Left renal cortex interstitium (tissue), 4 donors: ENCODE measurements around the gene PDGFC. TPM values are rescaled to one million over a fixed set of nuclear protein-coding genes. Genes with fewer than 3 reads are reported as not detected.

Source experiments
- DNase-seq, 4 donors: peaks; one replicate each; pipeline ENCODE4 v3.0.0-alpha.2; 2013; ENCODE audit warnings: low read depth in 4 of 4, low spot score in 2 of 4, missing footprints in 1 of 4
- polyA plus RNA-seq, 4 donors: library from polyadenylated mRNA; unstranded; fragments of 120-200 nt; gene quantifications; one replicate each; pipeline ENCODE4 v1.2.1, GENCODE V29; 2013; ENCODE audit not compliant: insufficient read length in 4 of 4

Gene PDGFC, protein sequence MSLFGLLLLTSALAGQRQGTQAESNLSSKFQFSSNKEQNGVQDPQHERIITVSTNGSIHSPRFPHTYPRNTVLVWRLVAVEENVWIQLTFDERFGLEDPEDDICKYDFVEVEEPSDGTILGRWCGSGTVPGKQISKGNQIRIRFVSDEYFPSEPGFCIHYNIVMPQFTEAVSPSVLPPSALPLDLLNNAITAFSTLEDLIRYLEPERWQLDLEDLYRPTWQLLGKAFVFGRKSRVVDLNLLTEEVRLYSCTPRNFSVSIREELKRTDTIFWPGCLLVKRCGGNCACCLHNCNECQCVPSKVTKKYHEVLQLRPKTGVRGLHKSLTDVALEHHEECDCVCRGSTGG
- polyA plus RNA-seq: 10 to 100 TPM; 63.3 to 81.1 (median 70.3) TPM

DNA sequence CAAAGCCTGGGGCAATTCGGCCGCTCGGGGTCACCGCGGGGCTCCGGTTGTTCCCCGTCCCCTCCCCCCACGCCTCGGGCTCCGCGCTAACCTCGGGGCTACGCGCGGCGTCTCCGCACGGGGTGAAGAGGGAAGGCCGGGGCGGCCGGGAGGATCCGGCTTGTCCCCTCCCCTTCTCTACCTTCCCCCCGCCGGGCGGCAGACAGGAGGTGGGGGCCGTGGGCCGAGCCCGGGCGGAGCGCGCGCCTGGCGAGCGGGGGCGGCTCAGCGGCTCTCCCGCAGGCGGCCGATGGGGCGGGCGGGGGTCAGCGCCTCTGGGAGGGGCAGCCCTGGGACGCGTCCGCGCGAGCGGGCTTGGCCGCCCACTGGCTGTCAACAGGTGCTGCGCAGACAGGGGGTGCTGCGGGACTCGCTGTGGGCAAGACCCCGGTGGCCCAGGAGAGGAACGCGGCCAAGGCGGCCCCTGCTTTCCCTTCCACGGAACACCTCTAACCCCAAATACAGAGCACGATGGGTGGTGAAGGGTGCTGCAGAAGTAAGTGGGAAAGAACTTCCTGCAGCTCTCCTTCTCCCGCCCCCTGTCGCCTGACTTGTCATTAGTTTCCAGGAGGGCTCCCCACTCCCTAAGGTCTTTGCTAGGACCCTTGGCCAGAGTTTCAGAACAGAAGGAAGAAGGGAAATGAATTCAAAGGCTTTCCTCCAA, at the start of gene PDGFC:
PDGFC (minus strand) TSS at position 124 of the 703 bp plus-strand sequence. CDS start 896 bp downstream, outside the sequence.
- DNase-seq: peak in 2 of 4 donors; percentile 58 to 63

DNA sequence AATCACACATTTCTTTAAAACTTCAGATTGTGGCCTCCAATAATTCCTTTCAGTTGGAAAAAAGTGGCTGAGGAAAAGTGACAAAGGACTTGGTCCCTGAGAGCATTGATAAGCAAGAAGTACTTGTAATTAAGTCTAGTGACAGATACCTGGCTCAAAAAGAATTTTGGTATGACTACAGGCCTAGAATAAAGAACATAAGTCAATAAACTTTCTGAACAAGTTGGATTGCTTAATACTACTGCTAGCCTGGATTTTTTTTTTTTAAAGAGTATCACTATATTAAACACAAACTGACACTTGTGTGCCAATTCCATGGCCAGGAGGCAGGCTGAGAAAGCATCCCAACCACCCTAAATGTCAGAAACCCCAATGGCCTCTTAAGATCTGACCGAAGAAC, 49.3 kb upstream of the PDGFC start:
- DNase-seq: no peak

DNA sequence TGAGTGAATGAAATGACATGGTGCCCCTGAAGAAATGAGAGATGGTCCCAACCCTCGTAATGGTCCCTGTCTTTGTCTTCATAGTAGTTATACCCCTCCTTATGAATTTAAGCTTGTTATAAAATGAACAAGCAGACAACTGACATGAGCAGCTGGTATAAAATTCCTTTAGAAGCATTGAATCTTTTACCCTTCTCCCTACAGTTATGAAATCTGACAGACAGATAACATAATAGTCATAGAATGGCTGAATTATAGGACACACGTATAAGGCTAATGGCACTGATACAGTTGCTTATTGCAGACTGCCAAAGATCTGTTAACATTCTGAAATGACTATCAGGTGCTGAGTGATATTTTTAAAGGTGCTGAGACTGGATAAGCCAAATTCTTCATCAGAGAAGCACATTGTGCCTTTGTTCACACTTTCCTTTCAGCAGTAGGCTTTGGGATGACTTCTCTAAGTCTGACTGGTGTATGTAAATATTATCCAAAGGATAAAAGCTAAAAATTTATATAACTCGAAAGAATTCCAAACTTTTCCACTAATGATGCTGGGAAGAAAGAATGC, 47.4 kb upstream of the PDGFC start:
- no peak for DNase-seq

DNA sequence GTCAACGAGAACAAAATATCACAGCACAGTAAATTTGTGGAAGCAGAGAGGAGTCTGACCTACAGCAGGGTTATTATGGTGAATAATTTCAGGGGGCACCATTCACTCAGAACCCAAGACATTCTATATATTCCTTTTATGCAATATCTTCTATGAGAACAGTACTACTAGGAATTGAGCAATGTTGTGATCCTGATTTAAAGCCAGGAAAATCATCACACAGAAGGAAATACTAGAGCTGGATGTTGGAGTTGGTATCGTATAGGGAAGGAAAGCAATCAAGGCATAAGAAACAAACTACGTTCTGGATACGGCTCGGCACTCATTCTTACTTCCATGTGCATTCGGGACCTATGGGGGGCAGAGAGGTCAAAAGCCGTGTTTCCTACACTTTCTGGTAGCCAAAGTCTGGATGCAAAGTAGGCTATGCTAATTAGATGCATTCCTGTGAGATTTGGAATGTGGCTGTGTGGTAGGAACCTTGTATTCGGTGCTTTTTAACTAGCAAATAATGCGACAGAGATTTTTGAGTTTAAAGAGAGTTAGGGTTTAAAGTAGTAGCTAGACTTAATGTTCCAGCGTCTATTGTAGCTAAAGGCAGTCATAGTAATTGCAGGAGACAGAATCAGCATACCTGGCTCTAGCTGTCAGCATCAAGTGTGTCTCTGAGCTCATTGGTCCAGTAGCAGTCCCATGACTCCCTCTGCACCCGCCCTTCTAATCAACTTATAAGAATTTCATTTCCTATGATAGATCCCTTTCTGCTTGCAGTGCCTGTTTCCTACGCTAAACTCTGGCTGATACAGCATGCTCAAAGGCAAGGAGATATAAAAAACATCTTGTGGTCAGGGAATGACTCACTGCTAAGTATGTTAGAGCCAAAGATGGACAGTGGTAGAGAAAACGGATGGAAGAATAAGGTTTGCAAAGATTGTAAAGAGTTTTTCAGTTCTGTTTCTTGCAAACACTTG, 43.3 kb upstream of the PDGFC start:
- no peak for DNase-seq

DNA sequence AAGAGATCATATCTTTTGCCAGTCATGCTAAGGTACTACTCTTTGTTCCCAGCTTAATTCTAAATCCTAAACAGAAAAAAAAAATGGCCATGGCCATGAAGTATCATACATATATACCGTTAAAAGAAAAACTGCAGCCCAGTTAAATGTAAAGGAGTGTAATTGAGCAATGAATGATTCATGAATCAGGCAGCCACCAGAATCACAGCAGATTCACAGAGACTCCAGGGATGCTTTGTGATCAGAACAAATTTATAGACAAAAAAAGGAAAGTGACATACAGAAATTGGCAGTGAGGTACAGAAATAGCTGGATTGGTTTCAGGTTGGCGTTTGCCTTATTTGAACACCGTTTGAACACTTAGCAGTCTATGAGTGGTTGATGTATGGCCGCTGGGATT, 42.1 kb upstream of the PDGFC start:
- no peak for DNase-seq

DNA sequence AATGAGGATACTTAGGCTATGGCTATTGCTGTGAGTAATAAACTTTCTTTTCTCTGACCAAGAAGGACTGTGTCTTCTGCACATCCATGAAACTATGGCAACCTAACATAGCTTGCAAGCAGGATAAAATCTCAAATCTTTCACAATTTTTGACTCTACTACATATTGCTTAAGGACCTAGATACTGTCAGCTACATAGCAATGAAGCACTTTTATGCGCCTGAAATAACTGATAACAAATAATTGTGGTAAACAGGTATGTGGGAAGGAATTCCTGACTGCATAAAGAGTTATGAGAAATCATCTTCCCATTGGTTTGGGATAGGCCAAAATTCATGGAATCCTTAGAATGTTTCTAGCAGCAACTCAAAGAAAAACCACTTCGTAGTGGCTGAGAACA, 41.2 kb upstream of the PDGFC start:
- no peak for DNase-seq

DNA sequence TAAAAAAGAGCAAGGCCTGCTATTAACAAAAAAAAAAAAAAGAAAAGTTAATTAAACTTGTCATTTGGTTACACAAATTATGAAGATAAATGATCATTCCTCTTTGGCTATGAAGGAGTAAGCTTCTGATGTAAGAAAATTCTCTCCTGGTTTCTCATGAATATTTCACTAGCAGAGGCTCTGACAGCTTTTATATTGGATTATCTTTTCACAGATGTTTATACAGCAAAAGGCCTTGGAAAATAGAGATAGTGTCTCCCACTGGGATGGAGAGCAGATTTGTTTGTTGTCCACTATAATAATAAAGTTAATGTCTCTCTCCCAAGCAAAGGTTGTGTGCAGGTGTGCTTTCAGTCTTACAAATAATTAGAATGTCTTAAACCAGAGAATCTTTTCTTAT, 40.7 kb upstream of the PDGFC start:
- no peak for DNase-seq

DNA sequence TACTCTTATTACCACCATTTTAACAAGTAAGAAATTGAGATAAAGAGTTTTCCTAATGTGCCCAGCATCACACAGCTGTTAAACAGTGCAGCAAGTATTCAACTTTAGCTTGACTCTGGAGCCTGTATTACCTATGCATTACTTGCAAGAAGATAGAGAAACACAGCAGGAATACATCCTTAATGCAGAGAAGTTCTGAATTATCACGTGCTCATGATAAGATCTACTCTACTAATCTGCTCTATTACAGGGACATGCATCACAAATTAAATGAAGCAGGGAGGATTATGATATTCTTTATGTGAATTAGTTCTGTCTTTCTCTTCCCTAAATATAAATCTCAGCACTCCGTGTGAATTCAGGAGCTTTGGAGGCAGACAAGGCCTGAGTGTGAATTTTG, 39.0 kb upstream of the PDGFC start:
- DNase-seq: no peak

DNA sequence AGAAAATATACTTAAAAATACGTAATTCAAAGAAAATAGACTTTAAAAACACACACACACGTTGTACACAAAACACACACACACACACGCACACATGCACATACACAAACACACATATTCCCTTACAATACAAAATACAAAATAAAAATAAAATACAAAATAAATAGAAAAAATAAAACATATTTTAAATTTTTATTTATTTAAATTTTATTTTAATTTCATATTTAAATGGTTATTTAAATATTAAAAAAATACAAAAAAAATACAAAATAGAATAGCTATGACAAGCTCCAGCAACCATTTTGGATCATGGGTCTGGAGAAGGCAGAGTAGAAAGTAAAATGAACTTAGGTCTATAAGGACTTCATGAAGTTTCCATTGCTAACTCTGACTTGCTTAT, 34.2 kb upstream of the PDGFC start:
- no peak for DNase-seq

DNA sequence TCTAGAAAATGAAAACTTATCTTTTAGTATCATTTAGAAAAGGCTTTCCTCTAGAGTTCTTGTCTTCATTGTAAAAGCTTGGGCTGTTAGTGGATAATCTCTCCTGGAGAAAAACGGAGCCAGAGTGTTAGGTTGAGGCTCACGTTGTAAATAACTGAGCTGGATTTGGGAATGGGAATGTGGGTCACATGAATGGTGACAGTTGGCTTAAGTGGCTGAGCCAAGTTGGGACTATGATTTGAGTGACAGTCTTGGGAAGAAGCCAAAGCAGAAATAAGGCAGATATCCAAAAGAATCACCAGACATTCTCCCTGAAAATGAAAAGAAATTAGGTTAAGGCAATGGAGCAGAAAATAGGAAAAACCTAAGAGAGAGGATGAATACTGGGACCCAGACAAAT, 33.6 kb upstream of the PDGFC start:
- no peak for DNase-seq

DNA sequence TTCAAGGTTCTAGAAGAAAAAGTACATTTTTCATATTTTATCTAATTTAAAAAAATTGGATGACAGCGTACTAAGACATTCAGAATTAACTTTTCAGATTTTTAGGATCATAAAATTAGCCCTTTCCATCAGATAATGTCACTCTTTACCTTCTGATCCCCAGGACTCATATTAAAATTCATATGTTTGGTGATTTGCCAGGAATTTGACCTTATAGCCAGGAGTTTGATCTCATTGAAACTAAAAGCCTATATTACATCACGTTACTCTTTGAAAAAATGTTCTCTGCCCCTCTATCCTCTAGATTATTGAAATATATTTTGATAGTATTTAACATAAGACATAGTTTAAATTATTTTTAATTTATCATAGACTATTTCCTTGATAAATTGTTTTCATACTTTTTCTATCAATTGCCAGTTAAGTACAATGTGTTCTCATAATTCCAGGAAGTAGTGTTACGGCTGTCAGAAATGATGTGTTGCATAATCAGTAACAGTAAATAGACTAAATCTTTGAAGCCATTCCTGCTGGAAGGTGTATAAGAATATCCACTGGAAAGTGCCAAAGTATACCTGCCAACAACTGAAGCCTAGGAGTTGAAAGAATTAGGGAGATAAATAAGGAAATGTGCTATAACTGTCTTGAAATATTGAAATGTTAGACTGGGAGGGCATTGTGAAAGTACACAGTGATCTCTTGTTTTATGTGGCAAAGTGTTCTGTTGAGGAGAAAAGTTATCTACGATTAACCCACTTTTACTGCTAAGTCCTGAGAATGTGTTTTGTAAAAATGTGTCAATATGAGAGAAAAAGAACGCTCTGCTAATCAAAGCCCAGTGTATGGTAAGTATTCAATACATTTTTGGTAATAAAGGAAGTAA, 32.9 kb upstream of the PDGFC start:
- no peak for DNase-seq

DNA sequence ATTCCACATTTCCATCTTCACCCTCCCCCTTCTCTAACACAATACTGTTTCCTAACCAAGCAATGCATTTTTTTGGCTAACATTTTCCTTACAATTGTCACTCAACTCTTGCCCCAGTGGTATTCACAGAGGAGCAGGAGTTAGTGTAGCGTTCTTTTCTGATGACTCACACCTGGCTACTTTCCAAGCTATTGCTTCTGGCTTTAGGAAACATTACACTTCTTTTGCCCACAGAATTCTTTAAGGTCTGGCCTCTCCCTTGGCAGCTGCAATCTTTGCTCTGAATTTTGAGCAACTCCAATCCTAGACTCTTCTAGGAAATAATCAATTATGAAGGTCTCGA, 27.5 kb upstream of the PDGFC start:
- peak; percentile 59 to 89 (median 65) for DNase-seq

DNA sequence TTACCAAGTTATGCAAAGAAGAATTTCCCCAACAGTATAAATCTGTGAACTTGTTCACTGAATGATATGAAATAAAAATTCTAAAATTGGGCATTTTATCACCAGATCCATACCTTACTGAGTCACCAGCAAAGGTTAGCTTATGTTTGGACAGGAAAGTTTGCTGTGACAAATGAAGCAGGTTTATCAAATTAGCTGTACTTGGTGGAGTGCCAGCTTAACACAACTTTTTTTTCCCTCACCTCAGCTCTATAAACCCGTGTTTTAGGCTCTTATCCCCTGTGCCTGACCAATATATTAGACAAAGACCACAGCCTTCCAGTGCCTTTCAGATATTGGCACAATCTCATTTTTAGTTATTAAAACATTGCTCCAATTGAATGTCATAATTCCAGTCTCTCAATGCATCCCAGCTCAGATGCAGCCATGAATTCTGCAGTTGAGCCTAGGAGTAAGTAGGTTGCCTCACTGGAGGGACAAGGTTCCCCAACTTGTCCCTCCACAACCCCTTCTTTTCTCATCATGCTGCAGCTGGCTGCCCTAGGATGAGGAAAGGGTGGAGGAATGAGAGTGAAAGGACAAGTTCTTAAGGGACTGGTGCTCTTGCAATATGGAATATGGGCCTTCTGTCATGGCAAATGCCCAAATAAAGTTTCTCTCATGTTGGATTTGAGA, 27.0 kb upstream of the PDGFC start:
- no peak for DNase-seq

DNA sequence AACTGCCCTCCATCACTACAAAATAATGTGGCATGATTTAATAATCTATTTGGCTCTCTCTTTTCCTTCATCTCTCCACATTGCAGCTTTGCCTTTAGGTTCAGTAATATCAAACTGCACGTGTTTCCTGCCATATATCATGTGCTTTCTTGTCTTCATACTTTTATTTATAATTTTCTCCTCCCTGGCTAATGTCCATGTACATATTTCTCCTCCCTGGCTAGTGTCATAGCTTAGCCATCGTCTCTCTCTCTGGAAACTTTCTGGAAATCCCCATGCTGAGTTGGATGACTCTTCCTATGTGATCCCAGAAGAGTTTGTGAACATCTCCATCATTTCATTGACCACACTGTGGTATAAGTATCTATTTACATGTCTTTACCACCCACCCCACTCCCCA, 21.3 kb upstream of the PDGFC start:
- DNase-seq: no peak

DNA sequence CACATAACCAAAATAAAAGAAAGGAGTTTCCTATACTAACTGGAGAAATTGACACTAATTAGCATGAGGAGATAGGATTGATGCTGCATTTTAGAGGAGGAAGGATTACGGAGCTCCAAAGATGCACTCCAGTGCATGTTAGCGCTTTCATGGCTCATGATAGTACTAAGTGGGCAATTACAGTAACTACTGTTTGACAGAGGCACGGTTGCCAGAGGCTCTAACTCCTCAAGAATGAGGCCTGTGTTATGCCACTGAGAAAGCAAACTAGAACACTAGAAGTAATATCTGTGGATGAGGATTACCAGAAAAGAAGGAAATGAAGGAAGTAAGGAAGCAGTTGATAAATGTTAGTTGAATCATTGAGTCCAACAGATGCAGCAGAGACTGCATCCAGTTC, 19.6 kb upstream of the PDGFC start:
- no peak for DNase-seq

DNA sequence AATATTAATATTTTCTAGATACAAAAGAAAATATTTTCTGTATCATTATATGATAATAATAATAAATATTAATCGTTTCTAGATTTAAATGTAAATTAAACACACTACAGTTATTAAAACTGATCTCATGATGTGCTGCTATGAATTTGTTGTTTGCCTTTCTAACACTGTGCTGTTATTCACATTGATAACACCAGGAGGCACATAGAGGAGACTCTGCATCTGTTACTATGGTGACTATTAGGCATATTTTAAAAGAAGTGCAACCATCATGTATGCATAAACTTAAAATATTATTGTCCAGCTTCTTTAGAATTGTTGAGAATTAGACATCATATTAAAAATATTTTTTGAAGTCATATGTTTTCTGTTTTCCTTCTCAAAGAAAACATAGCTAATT, 11.8 kb upstream of the PDGFC start:
- DNase-seq: no peak

DNA sequence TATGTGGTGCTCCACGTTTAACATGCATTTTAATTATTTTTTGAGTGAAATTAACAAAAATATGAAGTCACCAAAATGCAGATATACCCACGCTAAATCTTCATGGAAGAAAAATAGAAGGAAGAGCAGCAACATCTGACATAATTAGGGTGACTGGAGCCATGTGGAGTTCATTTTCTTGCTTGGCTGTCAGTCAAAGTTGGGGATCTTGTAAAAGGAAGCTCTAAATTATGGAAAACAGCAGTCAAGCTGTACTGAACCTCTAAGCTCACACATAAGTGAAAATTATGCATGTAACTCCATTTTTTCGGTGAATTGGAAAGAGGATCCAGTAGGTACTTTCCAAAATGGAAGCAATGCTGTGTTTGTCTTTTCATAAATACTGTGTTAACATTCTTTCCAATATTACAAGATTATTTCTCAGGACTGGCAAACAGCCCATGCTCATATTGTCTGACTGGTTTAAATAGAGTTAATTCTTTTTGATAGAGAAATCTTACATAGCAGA, 9.7 kb upstream of the PDGFC start:
- no peak for DNase-seq

DNA sequence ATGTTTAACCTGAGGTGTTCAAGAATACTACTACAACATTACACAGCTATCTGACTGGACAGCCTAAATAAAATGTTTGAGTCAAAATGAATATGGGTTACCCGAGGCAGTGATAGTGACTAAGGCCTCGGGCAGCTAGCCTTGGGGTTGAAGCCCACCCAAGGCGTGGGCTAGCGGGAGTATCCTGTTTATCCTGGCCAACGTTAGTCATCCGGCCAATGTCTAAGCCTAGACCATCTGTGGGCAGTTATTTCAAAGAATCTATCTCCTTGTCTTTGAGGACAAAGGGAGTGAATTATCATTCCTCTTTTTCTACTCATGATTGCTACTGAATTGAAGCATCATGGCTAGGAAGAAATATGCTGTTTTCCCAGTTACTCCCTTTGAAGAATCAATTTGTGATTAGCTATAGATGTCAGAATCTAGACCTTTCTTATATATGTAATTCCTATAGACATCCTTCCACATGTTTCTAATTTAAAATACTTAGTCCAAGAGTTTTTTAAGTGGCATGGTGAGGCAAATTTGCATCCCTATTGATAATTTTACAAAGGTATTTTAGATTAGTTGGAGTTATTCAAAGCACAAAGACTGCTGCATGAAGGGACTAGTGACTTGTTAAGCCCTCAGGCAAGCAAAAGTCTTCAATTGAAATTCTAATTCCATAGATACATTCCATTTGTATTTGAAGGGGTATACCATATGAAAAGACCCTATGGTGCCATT, 6.0 kb upstream of the PDGFC start:
- no peak for DNase-seq
